Natural killer cell (primary cell): ENCODE data around the gene CHRNA5. TPM values are rescaled to one million over a fixed set of nuclear protein-coding genes. Genes with fewer than 3 reads are reported as not detected.
"Not testable (repeated sequence)": the region's sequence is repeated elsewhere in the genome, so short reads cannot be mapped to it uniquely, and the experiment has no call there.

Experiments used
- ATAC-seq, 3 donors: fragments of 150-1000 bp in 2 of 3; fragments of 200-7000 bp in 1 of 3; cut with Tn5 transposase; 1 replicate in 1 of 3; 2 replicates in 2 of 3; pipeline ENCODE4 v1.10.0; 2021; ENCODE audit warnings: mild to moderate bottlenecking in 2 of 3, moderate library complexity in 2 of 3
- DNase-seq, 2 donors: peaks; one replicate each; pipeline versions ENCODE4 v3.0.0 to v3.0.0-alpha.2; 2013 to 2021; ENCODE audit warnings: mixed read lengths in 1 of 2
- H3K27ac ChIP-seq: one replicate; pipeline ENCODE4 v1.5.1; 2013; ENCODE audit warnings: mild to moderate bottlenecking, low read length
- H3K27me3 ChIP-seq: one replicate; pipeline ENCODE4 v1.6.1; 2013; ENCODE audit warnings: low read length; ENCODE audit not compliant: control insufficient read depth, insufficient read depth
- H3K36me3 ChIP-seq: one replicate; pipeline ENCODE4 v1.6.1; 2013; ENCODE audit warnings: low read length; ENCODE audit not compliant: control insufficient read depth, insufficient read depth
- H3K4me1 ChIP-seq: one replicate; pipeline ENCODE4 v1.6.1; 2013; ENCODE audit warnings: low read length; ENCODE audit not compliant: control insufficient read depth, insufficient read depth
- H3K4me3 ChIP-seq: one replicate; pipeline ENCODE4 v1.5.1; 2013; ENCODE audit warnings: low read length
- H3K9me3 ChIP-seq: one replicate; pipeline ENCODE4 v1.6.1; 2013; ENCODE audit warnings: low read length; ENCODE audit not compliant: control insufficient read depth, insufficient read depth
- H3K27ac Mint-ChIP-seq, 2 donors: one replicate each; pipeline ENCODE4 v1.8.0; 2022; ENCODE audit warnings: mild to moderate bottlenecking in 2 of 2, mixed read lengths in 2 of 2, moderate library complexity in 1 of 2
- H3K27me3 Mint-ChIP-seq, 2 donors: one replicate each; pipeline ENCODE4 v1.8.0; 2022; ENCODE audit warnings: low read depth in 2 of 2, mixed read lengths in 2 of 2
- H3K36me3 Mint-ChIP-seq: one replicate; pipeline ENCODE4 v1.8.0; 2022; ENCODE audit warnings: mixed read lengths
- H3K4me1 Mint-ChIP-seq, 2 donors: one replicate each; pipeline ENCODE4 v1.8.0; 2022; ENCODE audit warnings: mixed read lengths in 2 of 2
- H3K4me3 Mint-ChIP-seq: one replicate; pipeline ENCODE4 v1.8.0; 2022; ENCODE audit warnings: mild to moderate bottlenecking, moderate library complexity, mixed read lengths
- H3K9me3 Mint-ChIP-seq, 2 donors: one replicate each; pipeline ENCODE4 v1.8.0; 2022; ENCODE audit warnings: mixed read lengths in 2 of 2
- CTCF ChIP-seq: fragments of 200-600 bp; IDR thresholded peaks from one replicate; pipeline ENCODE4 v1.8.0; 2022; ENCODE audit warnings: antibody characterized with exemption
- WGBS: methylation state at CpG from one replicate; pipeline ENCODE4 v1.1.7; 2013; ENCODE audit warnings: missing lambda C conversion rate; ENCODE audit not compliant: insufficient coverage; 5-methylcytosine and 5-hydroxymethylcytosine counted together
- intact Hi-C: fragments of 100-400 bp; cut with micrococcal nuclease; formaldehyde crosslinking; loops from one replicate; pipeline ENCODE4 v1.14.2; 2022
- total RNA-seq, 4 donors: library from RNA; stranded (reverse); fragments of 120-200 nt in 1 of 4; gene quantifications; one replicate each; pipeline versions ENCODE4 v1.2.3 to v1.2.4, GENCODE V29; 2013 to 2022

The CHRNA5 gene
- total RNA-seq, result under 1 TPM; 0.23 to 0.45 (median 0.42) TPM
- 1.6 TPM for total RNA-seq (2013)

- H3K27ac Mint-ChIP-seq, result peak within 1 kb of the TSS; percentile 14 to 86
Observed at GRCh38 chr15:78565097-78565950, at the start of gene CHRNA5. TSS of gene CHRNA5 (plus strand) at chr15:78565520. CDS start at chr15:78565720, 200 bp downstream.

GRCh38 chr15:78520035-78520434 is 45.3 kb upstream of the CHRNA5 start:
- WGBS, result 83% methylated on average over 1 of the region's 3 CpGs
- H3K27me3 Mint-ChIP-seq, H3K27ac ChIP-seq, intact Hi-C loops, H3K4me3 Mint-ChIP-seq, H3K27ac Mint-ChIP-seq, H3K27me3 ChIP-seq, H3K4me1 ChIP-seq, H3K36me3 ChIP-seq, H3K9me3 ChIP-seq, ATAC-seq, H3K36me3 Mint-ChIP-seq, H3K4me1 Mint-ChIP-seq, DNase-seq, H3K4me3 ChIP-seq, H3K9me3 Mint-ChIP-seq: not testable (repeated sequence)

More at GRCh38 chr15:78565097-78565950, at the start of gene CHRNA5:
- under 1% methylated on average over 75 of the region's 75 CpGs for WGBS
- peaks cover 5% of the 10 kb centered on the region for H3K27me3 ChIP-seq
- Mint-ChIP-seq H3K4me3 (peak within 1 kb of the TSS; percentile 89), H3K27me3 (peaks cover 16 to 19% of the 10 kb centered on the region in 2 donors), H3K9me3 (no peaks in the 10 kb centered on the region), H3K36me3 (no peaks in the 10 kb centered on the region), H3K4me1 (peaks cover 22 to 23% of the 10 kb centered on the region in 2 donors)
- H3K4me3 ChIP-seq, result peak within 1 kb of the TSS; percentile 69
- TF ChIP-seq CTCF, result no peak
- no peaks in the 10 kb centered on the region for H3K36me3 ChIP-seq
- no peak within 1 kb of the TSS for H3K27ac ChIP-seq
- DNase-seq (peak; percentile 52 to 76), ATAC-seq (peak; percentile 74 to 80 (median 80))
- H3K4me1 ChIP-seq, result peaks cover 17% of the 10 kb centered on the region
- no peaks in the 10 kb centered on the region for H3K9me3 ChIP-seq
- intact Hi-C loops, result no loop called here

GRCh38 chr15:78524230-78524629 is 41.1 kb upstream of the CHRNA5 start:
- no peak for ATAC-seq
- H3K4me3 ChIP-seq, result no peak overlapping the region
- intact Hi-C loops, result no loop called here
- Mint-ChIP-seq H3K9me3 (no peaks in the 10 kb centered on the region), H3K4me3 (no peak overlapping the region), H3K27me3 (peaks cover 0 to 5% of the 10 kb centered on the region in 2 donors), H3K4me1 (no peaks in the 10 kb centered on the region), H3K36me3 (no peaks in the 10 kb centered on the region), H3K27ac (no peak overlapping the region)
- H3K4me1 ChIP-seq, result no peaks in the 10 kb centered on the region
- 85% methylated on average over 5 of the region's 5 CpGs for WGBS
- no peak for DNase-seq
- H3K27ac ChIP-seq, result no peak overlapping the region
- TF ChIP-seq CTCF, result no peak
- H3K27me3 ChIP-seq, result no peaks in the 10 kb centered on the region
- H3K9me3 ChIP-seq, result no peaks in the 10 kb centered on the region
- H3K36me3 ChIP-seq, result no peaks in the 10 kb centered on the region

- Histone ChIP-seq H3K27ac (no peak overlapping the region), H3K4me1 (no peaks in the 10 kb centered on the region), H3K27me3 (no peaks in the 10 kb centered on the region), H3K9me3 (no peaks in the 10 kb centered on the region), H3K36me3 (no peaks in the 10 kb centered on the region), H3K4me3 (no peak overlapping the region)
- TF ChIP-seq CTCF, result no peak
- no peaks in the 10 kb centered on the region for H3K9me3 Mint-ChIP-seq
- DNase-seq (no peak), ATAC-seq (no peak)
- 80% methylated on average over 4 of the region's 5 CpGs for WGBS
- no peak overlapping the region for H3K4me3 Mint-ChIP-seq
- no peaks in the 10 kb centered on the region for H3K4me1 Mint-ChIP-seq
- H3K36me3 Mint-ChIP-seq, result no peaks in the 10 kb centered on the region
- intact Hi-C loops, result no loop called here
- H3K27me3 Mint-ChIP-seq, result peaks cover 0 to 5% of the 10 kb centered on the region in 2 donors
- no peak overlapping the region for H3K27ac Mint-ChIP-seq
Observed at GRCh38 chr15:78527325-78527724, 38.0 kb upstream of the CHRNA5 start.
